OCI-LY3 (cell line): Measurements from ENCODE around the gene PRDM5.

Experiments used
- H2AFZ ChIP-seq: fragments of 200-600, 300-600 bp; shearing (Covaris generic); 2 replicates; pipeline ENCODE4 v1.6.0; 2014; ENCODE audit warnings: antibody characterized with exemption, low read depth, low read length
- H3K27ac ChIP-seq: fragments of 200-600, 300-600 bp; sonication (generic); 2 replicates; pipeline ENCODE4 v1.5.1; 2014; ENCODE audit warnings: mild to moderate bottlenecking, low read length, moderate library complexity, mixed read lengths
- H3K27me3 ChIP-seq: fragments of 200-600, 300-600 bp; sonication (generic); 2 replicates; pipeline ENCODE4 v1.6.1; 2014; ENCODE audit warnings: low read depth, low read length, mixed read lengths
- H3K36me3 ChIP-seq: fragments of 200-600, 300-600 bp; sonication (generic); replicated peaks from 2 replicates; pipeline ENCODE3; 2014; ENCODE audit warnings: low read depth, low read length, mixed read lengths
- H3K4me1 ChIP-seq: fragments of 300-600, 200-600 bp; sonication (generic); 2 replicates; pipeline ENCODE4 v1.6.1; 2014; ENCODE audit warnings: low read length, mixed read lengths
- H3K4me2 ChIP-seq: fragments of 200-600, 300-600 bp; sonication (generic); 2 replicates; pipeline ENCODE4 v1.6.1; 2014; ENCODE audit warnings: low read length, mixed read lengths
- H3K4me3 ChIP-seq: fragments of 300-600, 200-600 bp; sonication (generic); 2 replicates; pipeline ENCODE4 v1.5.1; 2014; ENCODE audit warnings: antibody characterized with exemption, mild to moderate bottlenecking, low read length, moderate library complexity
- H3K79me2 ChIP-seq: fragments of 300-600, 200-600 bp; shearing (Covaris generic); 2 replicates; pipeline ENCODE4 v1.6.1; 2014; ENCODE audit warnings: mild to moderate bottlenecking, low read length, mixed read lengths
- H3K9ac ChIP-seq: fragments of 300-600, 200-600 bp; shearing (Covaris generic); 2 replicates; pipeline ENCODE4 v1.6.0; 2014; ENCODE audit warnings: mild to moderate bottlenecking, low read length, moderate library complexity
- H3K9me3 ChIP-seq: fragments of 200-600, 300-600 bp; shearing (Covaris generic); 2 replicates; pipeline ENCODE4 v1.6.1; 2014; ENCODE audit warnings: low read length, mixed read lengths; ENCODE audit not compliant: insufficient read depth
- H4K20me1 ChIP-seq: fragments of 200-600, 300-600 bp; sonication (generic); 2 replicates; pipeline ENCODE4 v1.6.1; 2016; ENCODE audit warnings: low read length, mixed read lengths; ENCODE audit not compliant: insufficient read depth
- EZH2phosphoT487 ChIP-seq: fragments of 200-600 bp; shearing (Covaris generic); IDR thresholded peaks from 2 replicates; pipeline ENCODE4 v1.6.1; 2018; ENCODE audit warnings: antibody characterized with exemption, mixed run types, low read depth
- TF ChIP-seq, protein P1 (sequence below): fragments of 200-600, 300-600 bp; sonication (generic); IDR thresholded peaks from 2 replicates; pipeline ENCODE4 v1.5.1; 2014; ENCODE audit warnings: antibody characterized with exemption, low read length, low read depth

PRDM5 gene

DNA sequence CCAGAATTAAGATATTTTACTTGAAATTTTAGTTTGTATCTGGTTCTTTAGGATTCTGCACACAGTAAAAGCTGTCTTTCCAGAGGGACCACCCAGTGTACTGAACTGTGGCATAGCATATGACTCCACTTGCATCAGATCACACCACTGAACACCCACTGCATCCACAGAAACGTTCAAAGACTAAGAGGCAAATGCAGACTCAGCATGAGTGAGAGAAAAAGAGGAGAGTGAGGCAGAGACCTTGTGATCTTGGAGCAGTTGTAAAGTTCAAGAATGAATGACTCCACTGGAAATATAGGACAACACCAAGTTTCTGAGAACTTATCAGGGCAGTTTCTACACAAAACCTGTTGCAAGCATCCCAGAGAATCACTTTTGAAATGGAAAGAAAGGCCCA, 20.8 kb downstream of the PRDM5 start:
- Histone ChIP-seq H3K36me3 (no peaks in the 10 kb centered on the region), H3K27ac (no peak overlapping the region), H3K4me2 (no peak overlapping the region), H3K9me3 (no peaks in the 10 kb centered on the region), H2AFZ (no peak overlapping the region), H3K27me3 (no peaks in the 10 kb centered on the region), H3K79me2 (no peaks in the 10 kb centered on the region), H3K4me3 (no peak overlapping the region), H3K4me1 (peaks cover 12% of the 10 kb centered on the region), H3K9ac (no peak overlapping the region), H4K20me1 (no peaks in the 10 kb centered on the region)
- TF ChIP-seq, protein P1, sequence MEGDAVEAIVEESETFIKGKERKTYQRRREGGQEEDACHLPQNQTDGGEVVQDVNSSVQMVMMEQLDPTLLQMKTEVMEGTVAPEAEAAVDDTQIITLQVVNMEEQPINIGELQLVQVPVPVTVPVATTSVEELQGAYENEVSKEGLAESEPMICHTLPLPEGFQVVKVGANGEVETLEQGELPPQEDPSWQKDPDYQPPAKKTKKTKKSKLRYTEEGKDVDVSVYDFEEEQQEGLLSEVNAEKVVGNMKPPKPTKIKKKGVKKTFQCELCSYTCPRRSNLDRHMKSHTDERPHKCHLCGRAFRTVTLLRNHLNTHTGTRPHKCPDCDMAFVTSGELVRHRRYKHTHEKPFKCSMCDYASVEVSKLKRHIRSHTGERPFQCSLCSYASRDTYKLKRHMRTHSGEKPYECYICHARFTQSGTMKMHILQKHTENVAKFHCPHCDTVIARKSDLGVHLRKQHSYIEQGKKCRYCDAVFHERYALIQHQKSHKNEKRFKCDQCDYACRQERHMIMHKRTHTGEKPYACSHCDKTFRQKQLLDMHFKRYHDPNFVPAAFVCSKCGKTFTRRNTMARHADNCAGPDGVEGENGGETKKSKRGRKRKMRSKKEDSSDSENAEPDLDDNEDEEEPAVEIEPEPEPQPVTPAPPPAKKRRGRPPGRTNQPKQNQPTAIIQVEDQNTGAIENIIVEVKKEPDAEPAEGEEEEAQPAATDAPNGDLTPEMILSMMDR = no peak
- no peak for TF ChIP-seq EZH2phosphoT487

DNA sequence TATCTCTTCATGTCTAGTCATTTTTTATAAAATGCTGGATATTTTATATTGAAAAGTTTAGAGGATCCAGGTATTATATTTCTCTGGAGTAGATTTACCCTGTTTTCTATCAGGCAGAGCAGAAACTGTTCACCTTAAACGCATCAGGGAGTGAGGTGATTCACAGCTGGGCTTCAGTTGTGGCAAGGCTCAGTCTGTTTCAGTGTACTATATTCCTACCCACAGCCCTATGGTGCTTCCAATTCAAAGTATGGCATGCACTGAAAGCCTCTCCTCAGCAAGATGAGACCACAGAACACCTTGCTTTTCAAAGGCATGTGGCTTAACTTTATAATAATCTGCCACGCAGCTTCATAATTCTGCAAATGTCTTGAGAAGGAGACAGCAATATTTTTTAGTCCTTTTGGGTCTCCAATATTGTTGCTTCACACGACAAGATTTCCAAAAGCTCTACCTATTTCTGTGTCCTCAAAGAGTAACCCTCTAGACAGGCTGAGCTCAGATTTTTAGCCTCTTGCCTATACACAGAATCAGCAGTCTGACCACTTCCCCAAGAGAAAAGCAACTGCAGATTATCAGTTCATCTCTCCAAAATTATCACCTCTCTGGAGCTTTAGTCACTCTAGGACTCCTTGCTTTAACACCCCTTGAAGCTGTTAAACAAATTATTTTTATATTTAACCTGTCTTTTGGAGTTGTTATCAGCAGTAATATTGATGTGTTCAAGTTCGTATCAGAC, 24.4 kb downstream of the PRDM5 start:
- Histone ChIP-seq H3K27me3 (no peaks in the 10 kb centered on the region), H3K4me2 (no peak overlapping the region), H3K9me3 (no peaks in the 10 kb centered on the region), H2AFZ (no peak overlapping the region), H4K20me1 (no peaks in the 10 kb centered on the region), H3K79me2 (no peaks in the 10 kb centered on the region), H3K9ac (no peak overlapping the region), H3K27ac (no peak overlapping the region), H3K4me1 (peaks cover 10% of the 10 kb centered on the region), H3K4me3 (no peak overlapping the region), H3K36me3 (no peaks in the 10 kb centered on the region)
- TF ChIP-seq, protein P1 = no peak
- TF ChIP-seq EZH2phosphoT487 = no peak

DNA sequence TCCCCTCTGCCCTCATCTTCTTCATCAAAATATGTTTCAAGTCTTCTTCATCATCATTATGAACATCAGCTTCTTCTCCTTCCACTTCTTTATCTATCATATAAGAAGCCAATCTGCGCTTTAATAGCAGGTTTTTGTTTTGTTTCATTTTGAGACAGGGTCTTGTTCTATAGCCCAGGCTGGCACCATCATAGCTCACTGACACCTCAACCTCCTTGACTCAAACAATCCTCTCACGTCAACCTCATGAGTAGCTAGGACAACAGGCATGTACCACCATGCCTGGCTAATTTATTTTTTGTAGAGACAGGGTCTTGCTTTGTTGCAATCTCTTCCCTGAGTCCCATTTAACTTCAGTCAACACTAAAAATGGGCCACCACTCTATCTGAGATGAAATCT, 27.0 kb downstream of the PRDM5 start:
- no peak overlapping the region for H3K9ac ChIP-seq
- peaks cover 5% of the 10 kb centered on the region; the same call in 1 of the 2 replicates for H3K4me1 ChIP-seq
- no peak overlapping the region for H2AFZ ChIP-seq
- H4K20me1 ChIP-seq = no peaks in the 10 kb centered on the region
- no peak overlapping the region for H3K4me3 ChIP-seq
- H3K4me2 ChIP-seq = no peak overlapping the region
- H3K9me3 ChIP-seq = no peaks in the 10 kb centered on the region
- TF ChIP-seq, protein P1 = no peak
- TF ChIP-seq EZH2phosphoT487 = no peak
- H3K36me3 ChIP-seq = no peaks in the 10 kb centered on the region
- H3K27ac ChIP-seq = no peak overlapping the region
- H3K27me3 ChIP-seq = no peaks in the 10 kb centered on the region
- no peaks in the 10 kb centered on the region for H3K79me2 ChIP-seq

DNA sequence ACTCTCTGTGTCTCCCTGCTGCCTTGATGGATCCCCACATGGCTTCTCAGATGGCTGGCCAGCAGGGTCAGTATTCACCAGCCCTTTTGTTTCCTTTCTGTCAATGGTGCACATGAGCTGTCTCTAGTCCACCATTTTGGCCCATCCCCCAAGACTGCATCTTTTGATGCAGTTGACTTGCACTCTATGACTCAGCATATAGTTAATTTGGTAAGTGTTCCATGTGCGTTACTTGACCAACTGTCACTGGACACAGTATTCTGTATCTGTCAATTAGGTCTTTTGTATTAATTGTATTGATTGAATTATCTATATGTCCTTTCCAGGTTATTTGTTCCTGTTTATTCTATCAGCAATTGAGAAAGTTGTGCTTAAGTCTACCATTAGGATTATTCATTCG, 29.2 kb downstream of the PRDM5 start:
- TF ChIP-seq EZH2phosphoT487 = no peak
- TF ChIP-seq, protein P1 = no peak
- H3K9me3 ChIP-seq = peaks cover 6% of the 10 kb centered on the region; the same call in 1 of the 2 replicates
- H3K36me3 ChIP-seq = no peaks in the 10 kb centered on the region
- H3K27ac ChIP-seq = no peak overlapping the region
- no peak overlapping the region for H3K4me2 ChIP-seq
- no peak overlapping the region for H3K9ac ChIP-seq
- no peaks in the 10 kb centered on the region for H3K79me2 ChIP-seq
- H4K20me1 ChIP-seq = no peaks in the 10 kb centered on the region
- H2AFZ ChIP-seq = no peak overlapping the region
- H3K4me1 ChIP-seq = no peaks in the 10 kb centered on the region
- no peaks in the 10 kb centered on the region for H3K27me3 ChIP-seq
- no peak overlapping the region for H3K4me3 ChIP-seq
